ENCODE data around the gene AFF3. TPM values are rescaled to one million over a fixed set of nuclear protein-coding genes. Genes with fewer than 3 reads are reported as not detected.

The AFF3 gene
- total RNA-seq, 1 experiment from 2014 or later = 0.22 TPM

- Histone ChIP-seq H3K27me3 (ENCODE audit: insufficient read depth, low read length) (no peaks in the 10 kb centered on the region), H3K4me2 (ENCODE audit: insufficient read depth, insufficient read length, low read length) (no peak overlapping the region), H4K20me1 (ENCODE audit: control insufficient read depth, insufficient read depth, insufficient read length) (no peaks in the 10 kb centered on the region), H3K79me1 (ENCODE audit: insufficient read depth, low read depth, low read length, poor library complexity, severe bottlenecking) (no peaks in the 10 kb centered on the region), H3K9me3 (ENCODE audit: control insufficient read depth, low read depth, low read length) (no peaks in the 10 kb centered on the region), H4K8ac (replicated peaks; ENCODE audit: insufficient read length, low read depth, low read length) (no peak overlapping the region), H4K91ac (ENCODE audit: insufficient read length, low read depth, low read length) (no peak overlapping the region), H2BK120ac (ENCODE audit: low read depth, low read length, poor library complexity, severe bottlenecking) (no peak overlapping the region), H2BK20ac (ENCODE audit: low read depth, low read length, poor library complexity, severe bottlenecking) (no peak overlapping the region), H3K9ac (ENCODE audit: extremely low read depth, insufficient read length, low read length) (no peak overlapping the region), H2BK12ac (ENCODE audit: insufficient read length, low read depth, low read length) (no peak overlapping the region), H4K5ac (ENCODE audit: insufficient read length, low read depth, low read length) (no peak overlapping the region), H3K18ac (ENCODE audit: insufficient read length, low read depth, low read length) (no peak overlapping the region), H3K79me2 (ENCODE audit: insufficient read depth, low read length) (no peaks in the 10 kb centered on the region), H3K56ac (ENCODE audit: insufficient read length, low read depth, low read length) (no peak overlapping the region), H3K27ac (ENCODE audit: insufficient read length, low read depth, low read length) (no peak overlapping the region), H2AK5ac (ENCODE audit: insufficient read length, low read length) (no peak overlapping the region), H3T11ph (ENCODE audit: low read length) (no peak overlapping the region), H3K4me1 (ENCODE audit: insufficient read depth, low read length) (no peaks in the 10 kb centered on the region), H3K23me2 (ENCODE audit: insufficient read length, low read depth, low read length, poor library complexity, severe bottlenecking) (no peaks in the 10 kb centered on the region), H2AFZ (ENCODE audit: low read length) (no peak overlapping the region), H2BK5ac (ENCODE audit: insufficient read length, low read length) (no peak overlapping the region), H3K23ac (ENCODE audit: insufficient read length, low read depth, low read length) (no peak overlapping the region), H3K4ac (ENCODE audit: low read depth, low read length) (no peak overlapping the region), H2BK15ac (ENCODE audit: low read depth, low read length) (no peak overlapping the region), H3K14ac (ENCODE audit: insufficient read depth, low read length) (no peak overlapping the region)
- no peaks in the 10 kb centered on the region; the same call in none of the 2 replicates for H3K27me3 Mint-ChIP-seq (ENCODE audit: low read depth)
- peaks cover 0 to 5% of the 10 kb centered on the region in 2 experiments; a peak in 3 of 4 replicates for H3K4me1 Mint-ChIP-seq
- no peak for TF ChIP-seq CTCF (conservative IDR thresholded peaks at IDR 0.05)
- WGBS (ENCODE audit: extremely low coverage, insufficient read length, low lambda C conversion rate) = no CpG with 5 or more reads among the region's 3 CpGs
- no peak overlapping the region for H3K4me3 Mint-ChIP-seq
- H3K27ac Mint-ChIP-seq = no peak overlapping the region; a peak in 1 of 7 replicates
- H3K36me3 Mint-ChIP-seq (ENCODE audit: insufficient read depth in 1 of 3, low read depth in 3 of 3) = no peaks in the 10 kb centered on the region
- H3K9me3 Mint-ChIP-seq = no peaks in the 10 kb centered on the region
- no peak for DNase-seq
Measured at GRCh38 chr2:99876956-99877355, 265.4 kb downstream of the AFF3 start.
